ENCODE data around the gene WNT4. TPM values are rescaled to one million over a fixed set of nuclear protein-coding genes. Genes with fewer than 3 reads are reported as not detected.
A peak's percentile ranks its signal among the peaks of the same experiment; 100 is the strongest.

WNT4 gene
- total RNA-seq, 4 donors from 2014 or later: 0.42 to 1.1 TPM; not detected in 2

GRCh38 chr1:22090867-22091266, 52.0 kb downstream of the WNT4 start:
- intact Hi-C loops (cut with DNase I; ENCODE audit: low total_unique reads): no loop called here
- Histone ChIP-seq H3K9me3 (no peaks in the 10 kb centered on the region), H3K27ac (peak overlapping the region in 1 of 4 donors; percentile 5), H3K27me3 (no peaks in the 10 kb centered on the region), H3K36me3 (peaks cover 3 to 30% of the 10 kb centered on the region in 2 donors), H3K4me3 (no peak overlapping the region), H3K4me1 (peaks cover 46 to 54% of the 10 kb centered on the region in 2 donors)
- in situ Hi-C loops (cut with MboI; ENCODE audit: low sequenced_read_pairs in 4 of 4): no loop called here
- no peak for ATAC-seq
- TF ChIP-seq CTCF (IDR thresholded peaks at IDR 0.05 in 4 of 5, conservative IDR thresholded peaks at IDR 0.05 in 1 of 5) (no peak), POLR2A (IDR thresholded peaks at IDR 0.05) (no peak)
- no peak for DNase-seq

GRCh38 chr1:22089787-22090186, 53.1 kb downstream of the WNT4 start:
- H3K27me3 ChIP-seq: no peaks in the 10 kb centered on the region
- peaks cover 3 to 27% of the 10 kb centered on the region in 2 donors for H3K36me3 ChIP-seq
- peaks cover 44 to 57% of the 10 kb centered on the region in 2 donors for H3K4me1 ChIP-seq
- DNase-seq (no peak), ATAC-seq (peak in 1 of 2 donors; percentile 7)
- no peak for TF ChIP-seq CTCF (IDR thresholded peaks at IDR 0.05 in 4 of 5, conservative IDR thresholded peaks at IDR 0.05 in 1 of 5)
- TF ChIP-seq POLR2A (IDR thresholded peaks at IDR 0.05): no peak
- H3K9me3 ChIP-seq: no peaks in the 10 kb centered on the region
- in situ Hi-C loops (cut with MboI; ENCODE audit: low sequenced_read_pairs in 4 of 4): no loop called here
- peak overlapping the region; percentile 64 to 71 (median 68) for H3K27ac ChIP-seq
- peak overlapping the region in 2 of 4 donors; percentile 1 to 15 for H3K4me3 ChIP-seq
- intact Hi-C loops (cut with DNase I; ENCODE audit: low total_unique reads): no loop called here

- peak; percentile 28 to 56 for ATAC-seq
- intact Hi-C loops (cut with DNase I; ENCODE audit: low total_unique reads) (no loop called here), in situ Hi-C loops (cut with MboI; ENCODE audit: low sequenced_read_pairs in 4 of 4) (no loop called here)
- no peak for DNase-seq
- TF ChIP-seq POLR2A (IDR thresholded peaks at IDR 0.05) (no peak), CTCF (IDR thresholded peaks at IDR 0.05 in 4 of 5, conservative IDR thresholded peaks at IDR 0.05 in 1 of 5) (no peak)
- Histone ChIP-seq H3K27ac (peak overlapping the region; percentile 64 to 71 (median 68)), H3K4me3 (peak overlapping the region in 3 of 4 donors; percentile 1 to 32 (median 15)), H3K27me3 (no peaks in the 10 kb centered on the region), H3K36me3 (peaks cover 3 to 27% of the 10 kb centered on the region in 2 donors), H3K9me3 (no peaks in the 10 kb centered on the region), H3K4me1 (peaks cover 42 to 57% of the 10 kb centered on the region in 2 donors)
Measured at GRCh38 chr1:22089134-22089571, 53.7 kb downstream of the WNT4 start.

GRCh38 chr1:22088331-22088730, 54.6 kb downstream of the WNT4 start:
- H3K4me1 ChIP-seq: peaks cover 49 to 64% of the 10 kb centered on the region in 2 donors
- TF ChIP-seq POLR2A (IDR thresholded peaks at IDR 0.05): no peak
- no peak for TF ChIP-seq CTCF (IDR thresholded peaks at IDR 0.05 in 4 of 5, conservative IDR thresholded peaks at IDR 0.05 in 1 of 5)
- no peaks in the 10 kb centered on the region for H3K27me3 ChIP-seq
- peaks cover 3 to 27% of the 10 kb centered on the region in 2 donors for H3K36me3 ChIP-seq
- DNase-seq (no peak), ATAC-seq (no peak)
- peak overlapping the region in 1 of 4 donors; percentile 32 for H3K4me3 ChIP-seq
- no peaks in the 10 kb centered on the region for H3K9me3 ChIP-seq
- in situ Hi-C loops (cut with MboI; ENCODE audit: low sequenced_read_pairs in 4 of 4) (no loop called here), intact Hi-C loops (cut with DNase I; ENCODE audit: low total_unique reads) (no loop called here)
- H3K27ac ChIP-seq: peak overlapping the region; percentile 64 to 71 (median 68)

GRCh38 chr1:22080191-22080590, 62.7 kb downstream of the WNT4 start:
- peaks cover 0 to 28% of the 10 kb centered on the region in 2 donors for H3K36me3 ChIP-seq
- H3K4me3 ChIP-seq: no peak overlapping the region
- ATAC-seq: no peak
- peaks cover 43 to 48% of the 10 kb centered on the region in 2 donors for H3K4me1 ChIP-seq
- TF ChIP-seq POLR2A (IDR thresholded peaks at IDR 0.05) (no peak), CTCF (IDR thresholded peaks at IDR 0.05 in 4 of 5, conservative IDR thresholded peaks at IDR 0.05 in 1 of 5) (no peak)
- H3K27ac ChIP-seq: no peak overlapping the region
- DNase-seq: no peak
- in situ Hi-C loops (cut with MboI; ENCODE audit: low sequenced_read_pairs in 4 of 4): no loop called here
- no peaks in the 10 kb centered on the region for H3K27me3 ChIP-seq
- no peaks in the 10 kb centered on the region for H3K9me3 ChIP-seq
- intact Hi-C loops (cut with DNase I; ENCODE audit: low total_unique reads): no loop called here

Measured in gastrocnemius medialis (tissue), 4 donors.